Ovary (tissue), 3 donors: ENCODE results near the gene CCDC169.

Experiments used
- CTCF ChIP-seq, 3 donors: fragments of 450-650 bp in 2 of 3; fragments of 200-600 bp in 1 of 3; IDR thresholded peaks; one replicate each; pipeline versions ENCODE4 v1.5.1 to v1.8.0; 2016 to 2022; ENCODE audit warnings: antibody characterized with exemption in 3 of 3, mild to moderate bottlenecking in 1 of 3
- EP300 ChIP-seq: sonication (generic); formaldehyde crosslinking; IDR thresholded peaks from one replicate; pipeline ENCODE4 v1.6.1; 2017; ENCODE audit warnings: antibody characterized with exemption
- POLR2A ChIP-seq: fragments of 450-650 bp; IDR thresholded peaks from one replicate; pipeline ENCODE4 v1.6.1; 2017; ENCODE audit warnings: antibody characterized with exemption, mild to moderate bottlenecking, moderate library complexity
- donor health status: DM: no; HTN: no; CAD: no.

- TF ChIP-seq CTCF (IDR thresholded peaks at IDR 0.05) (no peak), EP300 (no peak), POLR2A (no peak)
These were observed 26.4 kb upstream of the CCDC169 start for GRCh38 chr13:36323951-36324566.
